Liver (tissue), 9 donors: ENCODE data around the gene MYO5A. TPM values are rescaled to one million over a fixed set of nuclear protein-coding genes. Genes with fewer than 3 reads are reported as not detected.

Source experiments
- DNase-seq: peaks from one replicate; pipeline ENCODE4 v3.0.0-alpha.2; 2017; ENCODE audit warnings: low spot score
- H3K27ac ChIP-seq, 2 donors: one replicate each; pipeline ENCODE4 v1.7.0; 2013; ENCODE audit warnings: inconsistent platforms in 2 of 2, low read length in 2 of 2, control low read depth in 1 of 2, low read depth in 1 of 2, mild to moderate bottlenecking in 1 of 2
- H3K27me3 ChIP-seq, 4 donors: one replicate each; pipeline versions ENCODE4 v1.6.1 to v1.7.0; 2013; ENCODE audit warnings: low read length in 3 of 4, inconsistent platforms in 1 of 4, mild to moderate bottlenecking in 1 of 4, moderate library complexity in 1 of 4; ENCODE audit not compliant: control insufficient read depth in 4 of 4, insufficient read depth in 4 of 4
- H3K36me3 ChIP-seq, 4 donors: one replicate each; pipeline versions ENCODE4 v1.6.1 to v1.7.0; 2013; ENCODE audit warnings: low read length in 3 of 4, mild to moderate bottlenecking in 3 of 4, low read depth in 1 of 4, moderate library complexity in 1 of 4; ENCODE audit not compliant: control insufficient read depth in 4 of 4, insufficient read depth in 3 of 4
- H3K4me1 ChIP-seq, 4 donors: one replicate each; pipeline versions ENCODE4 v1.6.1 to v1.7.0; 2013; ENCODE audit warnings: low read length in 3 of 4, mild to moderate bottlenecking in 3 of 4, moderate library complexity in 1 of 4; ENCODE audit not compliant: control insufficient read depth in 4 of 4, insufficient read depth in 4 of 4
- H3K4me3 ChIP-seq, 3 donors: one replicate each; pipeline versions ENCODE4 v1.6.1 to v1.7.0; 2013; ENCODE audit warnings: low read length in 3 of 3, control low read depth in 1 of 3, low read depth in 1 of 3, mild to moderate bottlenecking in 1 of 3
- H3K9ac ChIP-seq, 2 donors: one replicate each; pipeline ENCODE4 v1.7.0; 2013; ENCODE audit warnings: low read length in 2 of 2, mild to moderate bottlenecking in 2 of 2, moderate library complexity in 2 of 2, control low read depth in 1 of 2, low read depth in 1 of 2
- H3K9me3 ChIP-seq, 4 donors: one replicate each; pipeline versions ENCODE4 v1.6.1 to v1.7.0; 2013; ENCODE audit warnings: low read length in 3 of 4; ENCODE audit not compliant: control insufficient read depth in 4 of 4
- ATF3 ChIP-seq: IDR thresholded peaks from 2 replicates; pipeline ENCODE4 v1.6.1; 2016; ENCODE audit warnings: antibody characterized with exemption
- EGR1 ChIP-seq, 2 donors: IDR thresholded peaks; 2 replicates each; pipeline ENCODE4 v1.6.1; 2016 to 2018; ENCODE audit warnings: antibody characterized with exemption in 2 of 2, low read depth in 2 of 2
- FOXA1 ChIP-seq: IDR thresholded peaks from 2 replicates; pipeline ENCODE4 v1.6.1; 2016; ENCODE audit warnings: antibody characterized with exemption
- FOXA2 ChIP-seq: IDR thresholded peaks from 2 replicates; pipeline ENCODE4 v1.6.1; 2016; ENCODE audit warnings: antibody characterized with exemption
- GABPA ChIP-seq, 2 donors: IDR thresholded peaks in 1 of 2; conservative IDR thresholded peaks in 1 of 2; 2 replicates each; pipeline ENCODE4 v1.6.1; 2016; ENCODE audit warnings: antibody characterized with exemption in 2 of 2, mild to moderate bottlenecking in 1 of 2, moderate library complexity in 1 of 2
- HNF4A ChIP-seq, 2 donors: conservative IDR thresholded peaks; 2 replicates each; pipeline ENCODE4 v1.6.1; 2016; ENCODE audit warnings: antibody characterized with exemption in 2 of 2, mild to moderate bottlenecking in 2 of 2
- HNF4G ChIP-seq: IDR thresholded peaks from 2 replicates; pipeline ENCODE4 v1.6.1; 2016; ENCODE audit warnings: antibody characterized with exemption
- JUND ChIP-seq, 2 donors: IDR thresholded peaks; 2 replicates each; pipeline ENCODE4 v1.6.1; 2016; ENCODE audit warnings: antibody characterized with exemption in 2 of 2
- NR2F2 ChIP-seq: IDR thresholded peaks from 2 replicates; pipeline ENCODE4 v1.6.1; 2016; ENCODE audit warnings: antibody characterized with exemption
- RAD21 ChIP-seq, 2 donors: IDR thresholded peaks; 2 replicates each; pipeline ENCODE4 v1.6.1; 2016; ENCODE audit warnings: antibody characterized with exemption in 2 of 2, mild to moderate bottlenecking in 2 of 2
- RXRA ChIP-seq, 2 donors: IDR thresholded peaks; 2 replicates each; pipeline ENCODE4 v1.6.1; 2017 to 2018; ENCODE audit warnings: antibody characterized with exemption in 2 of 2, mild to moderate bottlenecking in 1 of 2
- SP1 ChIP-seq: IDR thresholded peaks from 2 replicates; pipeline ENCODE4 v1.6.1; 2018; ENCODE audit warnings: antibody characterized with exemption, mild to moderate bottlenecking
- TAF1 ChIP-seq: conservative IDR thresholded peaks from 2 replicates; pipeline ENCODE4 v1.6.1; 2016; ENCODE audit warnings: antibody characterized with exemption, mild to moderate bottlenecking
- YY1 ChIP-seq: IDR thresholded peaks from 2 replicates; pipeline ENCODE4 v1.6.1; 2016; ENCODE audit warnings: antibody characterized with exemption, mild to moderate bottlenecking
- ZBTB33 ChIP-seq: IDR thresholded peaks from 2 replicates; pipeline ENCODE4 v1.6.1; 2016; ENCODE audit warnings: antibody characterized with exemption
- WGBS: extraction: QIAGEN DNeasy Blood & Tissue Kit; methylation state at CpG from one replicate; pipeline ENCODE4 v1.1.7; 2013; 5-methylcytosine and 5-hydroxymethylcytosine counted together
- polyA plus RNA-seq, 2 donors: library from polyadenylated mRNA; stranded (reverse) in 1 of 2; unstranded in 1 of 2; fragments of 200-250 nt in 1 of 2; fragments of >200 nt in 1 of 2; fragmentation: Nextera tagmentation in 1 of 2; extraction: Ambion mirVana in 1 of 2; gene quantifications; one replicate each; pipeline versions ENCODE4 v1.2.1 to v1.2.3, GENCODE V29; 2013 to 2015
- total RNA-seq, 2 donors: library from RNA; depleted of rRNA; stranded (reverse); fragments of >200 nt; gene quantifications; one replicate each; pipeline ENCODE4 v1.2.3, GENCODE V29; 2014
- TF ChIP-seq, protein P1 (sequence below): fragments of 150-350 bp; IDR thresholded peaks from 2 replicates; pipeline ENCODE4 v1.5.1; 2017; ENCODE audit warnings: improper control_type of control experiment, low read depth, low read length; ENCODE audit not compliant: missing input control
- TF ChIP-seq, protein P2 (sequence below): IDR thresholded peaks from 2 replicates; pipeline ENCODE4 v1.6.1; 2016; ENCODE audit warnings: antibody characterized with exemption
- TF ChIP-seq, protein P3 (sequence below): IDR thresholded peaks from 2 replicates; pipeline ENCODE4 v1.6.1; 2016; ENCODE audit warnings: antibody characterized with exemption, mild to moderate bottlenecking
- donor health status: healthy.
- donor health status: healthy.
- donor health status: healthy.
- donor health status: healthy.
- donor health status: healthy.

The MYO5A gene
- total and polyA plus RNA-seq, 4 donors = 1.0 to 7.1 (median 3.0) TPM

DNA sequence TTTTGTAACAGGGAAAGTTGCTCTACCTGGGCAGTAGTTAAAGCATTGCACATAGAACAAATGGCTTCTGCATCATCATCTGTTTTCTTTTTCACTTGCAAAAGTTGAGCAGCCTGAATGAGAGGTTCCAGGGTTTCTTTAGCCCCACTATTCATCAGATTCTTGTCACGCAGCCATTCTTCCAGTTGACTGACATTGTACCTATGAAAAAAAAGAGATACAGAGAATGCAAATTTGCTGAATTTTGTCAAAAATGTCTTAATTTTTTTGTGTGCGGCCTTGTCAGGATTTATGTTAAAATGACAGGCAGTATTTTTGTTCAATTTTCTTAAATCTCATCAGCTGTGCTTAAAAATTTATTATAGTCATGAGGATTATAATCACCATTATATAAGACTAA is 211.7 kb downstream of the MYO5A start:
- Histone ChIP-seq H3K9ac (no peak overlapping the region), H3K36me3 (peaks cover 0 to 6% (median under 1%) of the 10 kb centered on the region in 4 donors), H3K27me3 (no peaks in the 10 kb centered on the region), H3K9me3 (no peaks in the 10 kb centered on the region), H3K4me1 (no peaks in the 10 kb centered on the region), H3K27ac (no peak overlapping the region), H3K4me3 (no peak overlapping the region)
- WGBS = 98% methylated on average over 2 of the region's 2 CpGs
- TF ChIP-seq ZBTB33 (no peak), HNF4A (conservative IDR thresholded peaks at IDR 0.05) (no peak), HNF4G (no peak), NR2F2 (no peak), EGR1 (IDR thresholded peaks at IDR 0.05; ENCODE audit: low read depth in 2 of 2) (no peak), SP1 (no peak), RXRA (IDR thresholded peaks at IDR 0.05) (no peak), FOXA2 (no peak), FOXA1 (no peak), ATF3 (no peak)
- TF ChIP-seq, protein P1, sequence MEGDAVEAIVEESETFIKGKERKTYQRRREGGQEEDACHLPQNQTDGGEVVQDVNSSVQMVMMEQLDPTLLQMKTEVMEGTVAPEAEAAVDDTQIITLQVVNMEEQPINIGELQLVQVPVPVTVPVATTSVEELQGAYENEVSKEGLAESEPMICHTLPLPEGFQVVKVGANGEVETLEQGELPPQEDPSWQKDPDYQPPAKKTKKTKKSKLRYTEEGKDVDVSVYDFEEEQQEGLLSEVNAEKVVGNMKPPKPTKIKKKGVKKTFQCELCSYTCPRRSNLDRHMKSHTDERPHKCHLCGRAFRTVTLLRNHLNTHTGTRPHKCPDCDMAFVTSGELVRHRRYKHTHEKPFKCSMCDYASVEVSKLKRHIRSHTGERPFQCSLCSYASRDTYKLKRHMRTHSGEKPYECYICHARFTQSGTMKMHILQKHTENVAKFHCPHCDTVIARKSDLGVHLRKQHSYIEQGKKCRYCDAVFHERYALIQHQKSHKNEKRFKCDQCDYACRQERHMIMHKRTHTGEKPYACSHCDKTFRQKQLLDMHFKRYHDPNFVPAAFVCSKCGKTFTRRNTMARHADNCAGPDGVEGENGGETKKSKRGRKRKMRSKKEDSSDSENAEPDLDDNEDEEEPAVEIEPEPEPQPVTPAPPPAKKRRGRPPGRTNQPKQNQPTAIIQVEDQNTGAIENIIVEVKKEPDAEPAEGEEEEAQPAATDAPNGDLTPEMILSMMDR = no peak
- no peak for DNase-seq

DNA sequence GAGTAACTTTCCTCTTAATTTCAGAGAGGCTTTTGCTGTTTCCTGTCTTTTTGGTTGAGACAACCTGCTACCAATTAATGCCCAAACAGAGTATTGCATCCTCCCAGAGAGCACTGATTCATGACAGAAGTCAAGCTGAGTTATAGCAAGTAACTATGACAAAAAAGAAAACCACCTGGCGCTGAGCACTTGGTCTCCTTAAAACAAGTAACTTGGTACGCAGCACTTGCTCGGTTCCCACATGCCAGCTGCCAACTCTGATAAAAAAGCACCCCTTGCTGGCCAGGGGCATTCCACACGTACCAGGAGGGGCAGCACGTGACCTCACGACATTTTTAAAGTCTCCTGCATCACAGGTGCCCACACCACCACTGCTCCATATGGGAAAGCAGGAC is 219.5 kb downstream of the MYO5A start:
- no peak overlapping the region for H3K9ac ChIP-seq
- no peak overlapping the region for H3K27ac ChIP-seq
- H3K27me3 ChIP-seq = no peaks in the 10 kb centered on the region
- TF ChIP-seq YY1 = no peak
- no peak for TF ChIP-seq TAF1
- no peak for TF ChIP-seq ZBTB33
- no peak for TF ChIP-seq SP1
- TF ChIP-seq GABPA (IDR thresholded peaks at IDR 0.05 in 1 of 2, conservative IDR thresholded peaks at IDR 0.05 in 1 of 2) = no peak
- TF ChIP-seq, protein P1 = no peak
- TF ChIP-seq, protein P2, sequence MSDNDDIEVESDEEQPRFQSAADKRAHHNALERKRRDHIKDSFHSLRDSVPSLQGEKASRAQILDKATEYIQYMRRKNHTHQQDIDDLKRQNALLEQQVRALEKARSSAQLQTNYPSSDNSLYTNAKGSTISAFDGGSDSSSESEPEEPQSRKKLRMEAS = no peak
- TF ChIP-seq HNF4A (conservative IDR thresholded peaks at IDR 0.05) = no peak
- no peak for TF ChIP-seq RXRA (IDR thresholded peaks at IDR 0.05)
- no peak for TF ChIP-seq FOXA2
- TF ChIP-seq JUND (IDR thresholded peaks at IDR 0.05) = no peak
- TF ChIP-seq ATF3 = no peak
- no peak for TF ChIP-seq RAD21 (IDR thresholded peaks at IDR 0.05)
- TF ChIP-seq HNF4G = no peak
- TF ChIP-seq EGR1 (IDR thresholded peaks at IDR 0.05; ENCODE audit: low read depth in 2 of 2) = no peak
- no peak for TF ChIP-seq NR2F2
- TF ChIP-seq, protein P3, sequence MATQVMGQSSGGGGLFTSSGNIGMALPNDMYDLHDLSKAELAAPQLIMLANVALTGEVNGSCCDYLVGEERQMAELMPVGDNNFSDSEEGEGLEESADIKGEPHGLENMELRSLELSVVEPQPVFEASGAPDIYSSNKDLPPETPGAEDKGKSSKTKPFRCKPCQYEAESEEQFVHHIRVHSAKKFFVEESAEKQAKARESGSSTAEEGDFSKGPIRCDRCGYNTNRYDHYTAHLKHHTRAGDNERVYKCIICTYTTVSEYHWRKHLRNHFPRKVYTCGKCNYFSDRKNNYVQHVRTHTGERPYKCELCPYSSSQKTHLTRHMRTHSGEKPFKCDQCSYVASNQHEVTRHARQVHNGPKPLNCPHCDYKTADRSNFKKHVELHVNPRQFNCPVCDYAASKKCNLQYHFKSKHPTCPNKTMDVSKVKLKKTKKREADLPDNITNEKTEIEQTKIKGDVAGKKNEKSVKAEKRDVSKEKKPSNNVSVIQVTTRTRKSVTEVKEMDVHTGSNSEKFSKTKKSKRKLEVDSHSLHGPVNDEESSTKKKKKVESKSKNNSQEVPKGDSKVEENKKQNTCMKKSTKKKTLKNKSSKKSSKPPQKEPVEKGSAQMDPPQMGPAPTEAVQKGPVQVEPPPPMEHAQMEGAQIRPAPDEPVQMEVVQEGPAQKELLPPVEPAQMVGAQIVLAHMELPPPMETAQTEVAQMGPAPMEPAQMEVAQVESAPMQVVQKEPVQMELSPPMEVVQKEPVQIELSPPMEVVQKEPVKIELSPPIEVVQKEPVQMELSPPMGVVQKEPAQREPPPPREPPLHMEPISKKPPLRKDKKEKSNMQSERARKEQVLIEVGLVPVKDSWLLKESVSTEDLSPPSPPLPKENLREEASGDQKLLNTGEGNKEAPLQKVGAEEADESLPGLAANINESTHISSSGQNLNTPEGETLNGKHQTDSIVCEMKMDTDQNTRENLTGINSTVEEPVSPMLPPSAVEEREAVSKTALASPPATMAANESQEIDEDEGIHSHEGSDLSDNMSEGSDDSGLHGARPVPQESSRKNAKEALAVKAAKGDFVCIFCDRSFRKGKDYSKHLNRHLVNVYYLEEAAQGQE = no peak
- TF ChIP-seq FOXA1 = no peak
- H3K9me3 ChIP-seq = no peaks in the 10 kb centered on the region
- no peaks in the 10 kb centered on the region for H3K36me3 ChIP-seq
- WGBS = 92% methylated on average over 6 of the region's 6 CpGs
- H3K4me1 ChIP-seq = no peaks in the 10 kb centered on the region
- H3K4me3 ChIP-seq = no peak overlapping the region
- DNase-seq = no peak
